HepG2 (cell line): ENCODE results near the gene CEP57L1. TPM values are rescaled to one million over a fixed set of nuclear protein-coding genes. Genes with fewer than 3 reads are reported as not detected.

Experiments used
- BATF2 ChIP-seq: sonication (generic); formaldehyde crosslinking; IDR thresholded peaks from 2 replicates; pipeline ENCODE4 v1.8.0; 2022; ENCODE audit warnings: mild to moderate bottlenecking, missing genetic modification reagents, moderate library complexity
- BRF2 ChIP-seq: sonication (generic); formaldehyde crosslinking; IDR thresholded peaks from 2 replicates; pipeline ENCODE4 v1.8.1; 2022; ENCODE audit warnings: mild to moderate bottlenecking, missing genetic modification reagents
- CBFB ChIP-seq: sonication (generic); formaldehyde crosslinking; IDR thresholded peaks from 2 replicates; pipeline ENCODE4 v1.4.0; 2020; ENCODE audit warnings: missing genetic modification reagents
- CERS6 ChIP-seq: sonication (generic); formaldehyde crosslinking; IDR thresholded peaks from 2 replicates; pipeline ENCODE4 v1.5.0; 2020; ENCODE audit warnings: missing genetic modification reagents
- EED ChIP-seq: sonication (generic); formaldehyde crosslinking; IDR thresholded peaks from 2 replicates; pipeline ENCODE4 v1.5.0; 2020; ENCODE audit warnings: mild to moderate bottlenecking, missing genetic modification reagents
- ETV6 ChIP-seq: sonication (generic); formaldehyde crosslinking; conservative IDR thresholded peaks from 2 replicates; pipeline ENCODE4 v1.4.0; 2020; ENCODE audit warnings: missing genetic modification reagents
- GZF1 ChIP-seq: sonication (generic); formaldehyde crosslinking; IDR thresholded peaks from 2 replicates; pipeline ENCODE4 v1.5.1; 2020; ENCODE audit warnings: mild to moderate bottlenecking, missing genetic modification reagents
- HNRNPLL ChIP-seq: fragments of 200-400 bp; formaldehyde crosslinking; IDR thresholded peaks from 2 replicates; pipeline ENCODE4 v1.6.1; 2017; ENCODE audit warnings: mild to moderate bottlenecking, low read depth, low read length; ENCODE audit not compliant: poor library complexity, severe bottlenecking
- KAT2B ChIP-seq: fragments of 150-350 bp; IDR thresholded peaks from 2 replicates; pipeline ENCODE4 v1.6.1; 2014; ENCODE audit warnings: low read depth, low read length, borderline replicate concordance
- KDM5B ChIP-seq: sonication (generic); formaldehyde crosslinking; IDR thresholded peaks from 2 replicates; pipeline ENCODE4 v1.4.0; 2020; ENCODE audit warnings: missing genetic modification reagents, mild to moderate bottlenecking, borderline replicate concordance
- NFIC ChIP-seq: IDR thresholded peaks from 2 replicates; pipeline ENCODE4 v1.6.1; 2012; ENCODE audit warnings: mild to moderate bottlenecking, low read length, inconsistent platforms
- NR2F1 ChIP-seq, 2 experiments: fragments of 450-650 bp in 1 of 2; formaldehyde crosslinking in 1 of 2; IDR thresholded peaks; 2 replicates each; pipeline versions ENCODE4 v1.5.0 to v1.6.1; 2016 to 2020; ENCODE audit warnings: mild to moderate bottlenecking in 1 of 2, missing compliant biosample characterization in 1 of 2, missing genetic modification reagents in 1 of 2, moderate library complexity in 1 of 2
- PAX8 ChIP-seq: sonication (generic); formaldehyde crosslinking; IDR thresholded peaks from 2 replicates; pipeline ENCODE4 v1.8.0; 2022; ENCODE audit warnings: mild to moderate bottlenecking, missing genetic modification reagents, borderline replicate concordance
- RNF2 ChIP-seq: fragments of 450-650 bp; conservative IDR thresholded peaks from 2 replicates; pipeline ENCODE4 v1.6.1; 2016; ENCODE audit warnings: low read depth
- SALL2 ChIP-seq: sonication (generic); formaldehyde crosslinking; IDR thresholded peaks from 2 replicates; pipeline ENCODE4 v1.8.1; 2023; ENCODE audit warnings: mild to moderate bottlenecking, missing genetic modification reagents, inconsistent platforms
- SMAD3 ChIP-seq: sonication (generic); formaldehyde crosslinking; IDR thresholded peaks from 2 replicates; pipeline ENCODE4 v1.4.0; 2020; ENCODE audit warnings: missing genetic modification reagents
- ZBTB37 ChIP-seq: sonication (generic); formaldehyde crosslinking; IDR thresholded peaks from 2 replicates; pipeline ENCODE4 v1.4.0; 2020; ENCODE audit warnings: mild to moderate bottlenecking, missing genetic modification reagents
- ZNF337 ChIP-seq: sonication (generic); formaldehyde crosslinking; IDR thresholded peaks from 2 replicates; pipeline ENCODE4 v1.5.1; 2020; ENCODE audit warnings: missing genetic modification reagents, low read depth, mild to moderate bottlenecking, borderline replicate concordance
- ZNF343 ChIP-seq: sonication (generic); formaldehyde crosslinking; IDR thresholded peaks from 2 replicates; pipeline ENCODE4 v1.4.0; 2020; ENCODE audit warnings: mild to moderate bottlenecking, missing genetic modification reagents
- ZNF382 ChIP-seq: sonication (generic); formaldehyde crosslinking; IDR thresholded peaks from 2 replicates; pipeline ENCODE4 v1.5.0; 2020; ENCODE audit warnings: missing genetic modification reagents, mild to moderate bottlenecking, borderline replicate concordance
- ZNF431 ChIP-seq: sonication (generic); formaldehyde crosslinking; IDR thresholded peaks from 2 replicates; pipeline ENCODE4 v1.9.0; 2022; ENCODE audit warnings: missing genetic modification reagents, low read depth, mild to moderate bottlenecking, borderline replicate concordance
- ZNF547 ChIP-seq: sonication (generic); formaldehyde crosslinking; IDR thresholded peaks from 2 replicates; pipeline ENCODE4 v1.5.1; 2020; ENCODE audit warnings: mild to moderate bottlenecking, missing genetic modification reagents
- ZNF614 ChIP-seq: IDR thresholded peaks from 2 replicates; pipeline ENCODE4 v1.6.1; 2018; ENCODE audit warnings: missing biosample characterization, missing genetic modification reagents, inconsistent platforms, borderline replicate concordance
- ZNF770 ChIP-seq: sonication (generic); formaldehyde crosslinking; IDR thresholded peaks from 2 replicates; pipeline ENCODE4 v1.5.0; 2020; ENCODE audit warnings: mild to moderate bottlenecking, missing genetic modification reagents
- polyA plus RNA-seq, 8 experiments: library from polyadenylated mRNA; depleted of rRNA in 3 of 8; stranded (reverse) in 7 of 8; unstranded in 1 of 8; fragments of >200 nt; fragmentation: Illumina TruSeq in 4 of 8; extraction: Trizol in 4 of 8; gene quantifications; 2 replicates each; pipeline versions ENCODE4 v1.2.1 to v1.2.3, GENCODE V29; 2011 to 2016; ENCODE audit warnings: low read depth in 4 of 8, missing spikeins in 1 of 8, mixed read lengths in 1 of 8; ENCODE audit not compliant: insufficient read depth in 1 of 8
- total RNA-seq, 5 experiments: library from RNA; depleted of rRNA; stranded (reverse); fragments of >200 nt; fragmentation: Illumina TruSeq; extraction: Trizol; gene quantifications; 2 replicates each; pipeline ENCODE4 v1.2.3, GENCODE V29; 2016; ENCODE audit warnings: low read depth in 1 of 5

CEP57L1 gene
- total and polyA plus RNA-seq, 2 of the 13 experiments (the other 11 are each of a cell fraction or from before 2014, with no cell fraction given): 7.7 to 15.5 TPM

GRCh38 chr6:109095036-109095834 lies at the start of gene CEP57L1 (continued):
- TF ChIP-seq ZNF770 (CRISPR knock-in tag): no peak
- no peak for TF ChIP-seq BRF2 (CRISPR knock-in tag)
- no peak; the same call in 1 of the 2 replicates for TF ChIP-seq KDM5B (CRISPR knock-in tag)
- TF ChIP-seq RNF2: peak; percentile 44; the same call in 1 of the 2 replicates
- no peak for TF ChIP-seq KAT2B
- no peak; the same call in 1 of the 2 replicates for TF ChIP-seq GZF1 (CRISPR knock-in tag)
- no peak for TF ChIP-seq EED
- no peak; the same call in 1 of the 2 replicates for TF ChIP-seq ZNF547 (CRISPR knock-in tag)
- TF ChIP-seq CERS6 (CRISPR knock-in tag): no peak
- peak; percentile 89 for TF ChIP-seq HNRNPLL
- TF ChIP-seq ETV6 (CRISPR knock-in tag): no peak
- no peak for TF ChIP-seq ZBTB37 (CRISPR knock-in tag)
- peak; percentile 70 for TF ChIP-seq CBFB (CRISPR knock-in tag)
- TF ChIP-seq NR2F1 (CRISPR knock-in tag; IDR thresholded peaks at IDR 0.05): no peak
- peak; percentile 51; the same call in 1 of the 2 replicates for TF ChIP-seq ZNF343 (CRISPR knock-in tag)
- TF ChIP-seq NFIC: no peak
- no peak for TF ChIP-seq BATF2
- TF ChIP-seq SALL2 (CRISPR knock-in tag): no peak
- TF ChIP-seq ZNF614 (CRISPR knock-in tag): no peak
- peak; percentile 79 for TF ChIP-seq ZNF431 (CRISPR knock-in tag)
- 0 out of 2 replicates have a peak, but pooled peaks have one; percentile 86 for TF ChIP-seq PAX8 (CRISPR knock-in tag)
- TF ChIP-seq ZNF337: no peak
- peak; percentile 63 for TF ChIP-seq SMAD3 (CRISPR knock-in tag)
- no peak for TF ChIP-seq ZNF382 (CRISPR knock-in tag)
